ENCODE measurements around the gene LCE3A. TPM values are rescaled to one million over a fixed set of nuclear protein-coding genes. Genes with fewer than 3 reads are reported as not detected.

LCE3A gene
- polyA plus RNA-seq, 2 of the 4 experiments (the other 2 are of a cell fraction) = not detected

DNA sequence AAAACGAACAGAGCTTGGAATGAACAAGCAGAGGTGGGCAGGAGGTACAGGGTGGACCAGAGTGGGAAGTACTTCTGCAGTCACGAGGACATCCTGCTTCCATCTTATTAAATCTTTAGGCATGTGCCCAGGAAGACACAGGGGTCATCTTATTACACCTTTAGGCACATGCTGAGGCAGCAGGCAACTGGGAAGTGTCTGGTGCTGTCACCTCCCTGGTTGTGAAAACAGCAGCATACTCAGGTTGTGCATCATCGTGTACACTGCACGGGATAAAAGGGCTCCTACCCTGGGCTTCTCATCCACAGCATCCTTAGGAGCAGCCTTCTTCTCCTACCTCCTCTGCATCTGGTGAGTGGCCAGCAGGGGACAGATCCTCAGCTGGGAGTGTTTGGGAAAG, 23.0 kb downstream of the LCE3A start, which contains the start of gene LCE3C:
Gene LCE3C, plus strand, starts transcription at position 301 of the 400 bp plus-strand sequence. CDS start 498 bp downstream, outside the sequence.
- Histone ChIP-seq H3K4me1 (no peaks in the 10 kb centered on the region), H3K4me3 (no peak within 1 kb of the TSS), H3K4me2 (no peak within 1 kb of the TSS), H3K9me3 (no peaks in the 10 kb centered on the region), H3K27ac (no peak within 1 kb of the TSS)
- ChIA-PET POLR2A (no interaction called here), CTCF (no interaction called here)
- FAIRE-seq (no peak), ATAC-seq (no peak), DNase-seq (ENCODE audit: low read depth in 1 of 2, low spot score in 1 of 2) (no peak)
- WGBS (ENCODE audit: missing lambda C conversion rate) = no CpG with 5 or more reads among the region's 4 CpGs
- no peak for TF ChIP-seq ZC3H11A (IDR thresholded peaks at IDR 0.05)
- no peak for TF ChIP-seq JUN (IDR thresholded peaks at IDR 0.05)
- TF ChIP-seq HOXB13 (CRISPR knock-in tag; IDR thresholded peaks at IDR 0.05; ENCODE audit: low read depth) = no peak
- no peak for TF ChIP-seq HOXB5 (CRISPR knock-in tag; IDR thresholded peaks at IDR 0.05)
- no peak for TF ChIP-seq MAFK (IDR thresholded peaks at IDR 0.05; ENCODE audit: partially characterized antibody)
- no peak for TF ChIP-seq HDAC2 (IDR thresholded peaks at IDR 0.05)

DNA sequence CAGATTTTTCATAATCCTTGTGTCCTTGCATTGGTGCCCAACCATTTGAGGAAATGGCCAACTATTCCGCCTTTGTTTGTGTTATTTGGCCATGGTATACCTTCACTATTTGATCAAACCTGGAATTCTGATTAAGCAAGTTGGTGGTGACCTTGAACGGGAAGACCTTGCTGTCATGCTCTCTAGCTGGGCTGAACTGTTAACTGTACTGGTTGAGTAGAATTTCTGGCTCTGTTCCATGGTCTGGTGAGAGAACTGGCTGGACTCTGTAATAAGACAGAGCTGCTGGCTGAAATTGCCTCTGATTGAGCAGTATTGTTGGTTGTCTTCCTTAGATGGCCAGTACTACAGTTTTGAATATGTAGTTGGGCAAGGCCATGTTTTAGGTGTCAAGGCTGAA, 25.9 kb downstream of the LCE3A start:
- no peak overlapping the region for H3K4me3 ChIP-seq
- no CpG with 5 or more reads among the region's 2 CpGs for WGBS (ENCODE audit: missing lambda C conversion rate)
- TF ChIP-seq SMC3 (IDR thresholded peaks at IDR 0.05) = no peak
- TF ChIP-seq, protein P1, sequence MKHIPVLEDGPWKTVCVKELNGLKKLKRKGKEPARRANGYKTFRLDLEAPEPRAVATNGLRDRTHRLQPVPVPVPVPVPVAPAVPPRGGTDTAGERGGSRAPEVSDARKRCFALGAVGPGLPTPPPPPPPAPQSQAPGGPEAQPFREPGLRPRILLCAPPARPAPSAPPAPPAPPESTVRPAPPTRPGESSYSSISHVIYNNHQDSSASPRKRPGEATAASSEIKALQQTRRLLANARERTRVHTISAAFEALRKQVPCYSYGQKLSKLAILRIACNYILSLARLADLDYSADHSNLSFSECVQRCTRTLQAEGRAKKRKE (CRISPR knock-in tag; IDR thresholded peaks at IDR 0.05; ENCODE audit: low read depth) = no peak
- TF ChIP-seq GATA3 (IDR thresholded peaks at IDR 0.05; ENCODE audit: borderline replicate concordance) = no peak
- no peak for TF ChIP-seq TP53 (CRISPR knock-in tag; IDR thresholded peaks at IDR 0.05)
- no peak for TF ChIP-seq CBX8 (IDR thresholded peaks at IDR 0.05)
- TF ChIP-seq EHMT2 (IDR thresholded peaks at IDR 0.05; ENCODE audit: low read depth) = no peak
- TF ChIP-seq, protein P2, sequence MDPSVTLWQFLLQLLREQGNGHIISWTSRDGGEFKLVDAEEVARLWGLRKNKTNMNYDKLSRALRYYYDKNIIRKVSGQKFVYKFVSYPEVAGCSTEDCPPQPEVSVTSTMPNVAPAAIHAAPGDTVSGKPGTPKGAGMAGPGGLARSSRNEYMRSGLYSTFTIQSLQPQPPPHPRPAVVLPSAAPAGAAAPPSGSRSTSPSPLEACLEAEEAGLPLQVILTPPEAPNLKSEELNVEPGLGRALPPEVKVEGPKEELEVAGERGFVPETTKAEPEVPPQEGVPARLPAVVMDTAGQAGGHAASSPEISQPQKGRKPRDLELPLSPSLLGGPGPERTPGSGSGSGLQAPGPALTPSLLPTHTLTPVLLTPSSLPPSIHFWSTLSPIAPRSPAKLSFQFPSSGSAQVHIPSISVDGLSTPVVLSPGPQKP (IDR thresholded peaks at IDR 0.05; ENCODE audit: low read depth, low read length) = no peak
- TF ChIP-seq NFE2L2 (conservative IDR thresholded peaks at IDR 0.05; ENCODE audit: low read length) = no peak
- TF ChIP-seq HOXA7 (CRISPR knock-in tag; IDR thresholded peaks at IDR 0.05) = no peak
- TF ChIP-seq, protein P3, sequence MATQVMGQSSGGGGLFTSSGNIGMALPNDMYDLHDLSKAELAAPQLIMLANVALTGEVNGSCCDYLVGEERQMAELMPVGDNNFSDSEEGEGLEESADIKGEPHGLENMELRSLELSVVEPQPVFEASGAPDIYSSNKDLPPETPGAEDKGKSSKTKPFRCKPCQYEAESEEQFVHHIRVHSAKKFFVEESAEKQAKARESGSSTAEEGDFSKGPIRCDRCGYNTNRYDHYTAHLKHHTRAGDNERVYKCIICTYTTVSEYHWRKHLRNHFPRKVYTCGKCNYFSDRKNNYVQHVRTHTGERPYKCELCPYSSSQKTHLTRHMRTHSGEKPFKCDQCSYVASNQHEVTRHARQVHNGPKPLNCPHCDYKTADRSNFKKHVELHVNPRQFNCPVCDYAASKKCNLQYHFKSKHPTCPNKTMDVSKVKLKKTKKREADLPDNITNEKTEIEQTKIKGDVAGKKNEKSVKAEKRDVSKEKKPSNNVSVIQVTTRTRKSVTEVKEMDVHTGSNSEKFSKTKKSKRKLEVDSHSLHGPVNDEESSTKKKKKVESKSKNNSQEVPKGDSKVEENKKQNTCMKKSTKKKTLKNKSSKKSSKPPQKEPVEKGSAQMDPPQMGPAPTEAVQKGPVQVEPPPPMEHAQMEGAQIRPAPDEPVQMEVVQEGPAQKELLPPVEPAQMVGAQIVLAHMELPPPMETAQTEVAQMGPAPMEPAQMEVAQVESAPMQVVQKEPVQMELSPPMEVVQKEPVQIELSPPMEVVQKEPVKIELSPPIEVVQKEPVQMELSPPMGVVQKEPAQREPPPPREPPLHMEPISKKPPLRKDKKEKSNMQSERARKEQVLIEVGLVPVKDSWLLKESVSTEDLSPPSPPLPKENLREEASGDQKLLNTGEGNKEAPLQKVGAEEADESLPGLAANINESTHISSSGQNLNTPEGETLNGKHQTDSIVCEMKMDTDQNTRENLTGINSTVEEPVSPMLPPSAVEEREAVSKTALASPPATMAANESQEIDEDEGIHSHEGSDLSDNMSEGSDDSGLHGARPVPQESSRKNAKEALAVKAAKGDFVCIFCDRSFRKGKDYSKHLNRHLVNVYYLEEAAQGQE (IDR thresholded peaks at IDR 0.05) = no peak
- TF ChIP-seq EHF (CRISPR knock-in tag; IDR thresholded peaks at IDR 0.05) = no peak
- no peak for TF ChIP-seq MYC (IDR thresholded peaks at IDR 0.05; ENCODE audit: borderline replicate concordance, low read length)
- TF ChIP-seq, protein P4, sequence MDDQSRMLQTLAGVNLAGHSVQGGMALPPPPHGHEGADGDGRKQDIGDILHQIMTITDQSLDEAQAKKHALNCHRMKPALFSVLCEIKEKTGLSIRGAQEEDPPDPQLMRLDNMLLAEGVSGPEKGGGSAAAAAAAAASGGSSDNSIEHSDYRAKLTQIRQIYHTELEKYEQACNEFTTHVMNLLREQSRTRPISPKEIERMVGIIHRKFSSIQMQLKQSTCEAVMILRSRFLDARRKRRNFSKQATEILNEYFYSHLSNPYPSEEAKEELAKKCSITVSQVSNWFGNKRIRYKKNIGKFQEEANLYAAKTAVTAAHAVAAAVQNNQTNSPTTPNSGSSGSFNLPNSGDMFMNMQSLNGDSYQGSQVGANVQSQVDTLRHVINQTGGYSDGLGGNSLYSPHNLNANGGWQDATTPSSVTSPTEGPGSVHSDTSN (IDR thresholded peaks at IDR 0.05) = no peak
- TF ChIP-seq CBX2 (IDR thresholded peaks at IDR 0.05; ENCODE audit: borderline replicate concordance, low read depth) = no peak
- no peak for TF ChIP-seq CHD2 (IDR thresholded peaks at IDR 0.05; ENCODE audit: low read length, partially characterized antibody)
- TF ChIP-seq, protein P5, sequence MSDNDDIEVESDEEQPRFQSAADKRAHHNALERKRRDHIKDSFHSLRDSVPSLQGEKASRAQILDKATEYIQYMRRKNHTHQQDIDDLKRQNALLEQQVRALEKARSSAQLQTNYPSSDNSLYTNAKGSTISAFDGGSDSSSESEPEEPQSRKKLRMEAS (IDR thresholded peaks at IDR 0.05) = no peak
- no peak for TF ChIP-seq ZSCAN20 (CRISPR knock-in tag; IDR thresholded peaks at IDR 0.05)
- no peak for TF ChIP-seq PHF8 (IDR thresholded peaks at IDR 0.05; ENCODE audit: borderline replicate concordance, low read depth)
- TF ChIP-seq FOSB (CRISPR knock-in tag; IDR thresholded peaks at IDR 0.05) = no peak
- DNase-seq (ENCODE audit: low read depth in 1 of 2, low spot score in 1 of 2) (no peak), ATAC-seq (no peak), FAIRE-seq (no peak)
- H3K9me3 ChIP-seq = no peaks in the 10 kb centered on the region
- no peak overlapping the region for H3K27ac ChIP-seq
- ChIA-PET POLR2A (no interaction called here), CTCF (no interaction called here)
- no peak overlapping the region for H3K4me2 ChIP-seq
- H3K4me1 ChIP-seq = no peaks in the 10 kb centered on the region
